ENCODE results near the gene FAM187B. TPM values are rescaled to one million over a fixed set of nuclear protein-coding genes. Genes with fewer than 3 reads are reported as not detected.

The FAM187B gene
- polyA plus RNA-seq, 3 donors = not detected

- no peak for DNase-seq (ENCODE audit: extremely low read depth in 1 of 11, low read depth in 9 of 11, low spot score in 4 of 11)
These were observed 8.1 kb downstream of the FAM187B start for GRCh38 chr19:35220315-35220921.

GRCh38 chr19:35219008-35219407 lies 9.5 kb downstream of the FAM187B start:
- no peak for DNase-seq (ENCODE audit: extremely low read depth in 1 of 11, low read depth in 9 of 11, low spot score in 4 of 11)

GRCh38 chr19:35217649-35217990 lies 10.9 kb downstream of the FAM187B start:
- no peak for DNase-seq (ENCODE audit: extremely low read depth in 1 of 11, low read depth in 9 of 11, low spot score in 4 of 11)

- DNase-seq (ENCODE audit: extremely low read depth in 1 of 11, low read depth in 9 of 11, low spot score in 4 of 11) = no peak
These were observed 11.5 kb downstream of the FAM187B start for GRCh38 chr19:35216833-35217648.

- DNase-seq (ENCODE audit: extremely low read depth in 1 of 11, low read depth in 9 of 11, low spot score in 4 of 11) = no peak
These were observed 12.3 kb downstream of the FAM187B start for GRCh38 chr19:35216016-35216832.

- no peak for DNase-seq (ENCODE audit: extremely low read depth in 1 of 11, low read depth in 9 of 11, low spot score in 4 of 11)
These were observed 13.6 kb downstream of the FAM187B start for GRCh38 chr19:35214766-35215422.

GRCh38 chr19:35213663-35214632 lies 14.6 kb downstream of the FAM187B start:
- peak; percentile 11 to 67 (median 45) for DNase-seq (ENCODE audit: extremely low read depth in 1 of 11, low read depth in 9 of 11, low spot score in 4 of 11)

- no peak for DNase-seq (ENCODE audit: extremely low read depth in 1 of 11, low read depth in 9 of 11, low spot score in 4 of 11)
These were observed 16.3 kb downstream of the FAM187B start for GRCh38 chr19:35212241-35212640.

GRCh38 chr19:35211545-35212230 lies 16.9 kb downstream of the FAM187B start:
- no peak for DNase-seq (ENCODE audit: extremely low read depth in 1 of 11, low read depth in 9 of 11, low spot score in 4 of 11)

- DNase-seq (ENCODE audit: extremely low read depth in 1 of 11, low read depth in 9 of 11, low spot score in 4 of 11) = no peak
These were observed 18.9 kb downstream of the FAM187B start for GRCh38 chr19:35209646-35210045.

- DNase-seq (ENCODE audit: extremely low read depth in 1 of 11, low read depth in 9 of 11, low spot score in 4 of 11) = no peak
These were observed 20.4 kb downstream of the FAM187B start for GRCh38 chr19:35208121-35208520.

- DNase-seq (ENCODE audit: extremely low read depth in 1 of 11, low read depth in 9 of 11, low spot score in 4 of 11) = no peak
These were observed 21.1 kb downstream of the FAM187B start for GRCh38 chr19:35207391-35207871.

- DNase-seq (ENCODE audit: extremely low read depth in 1 of 11, low read depth in 9 of 11, low spot score in 4 of 11) = no peak
These were observed 21.7 kb downstream of the FAM187B start for GRCh38 chr19:35206855-35207254.

GRCh38 chr19:35206379-35206778 lies 22.2 kb downstream of the FAM187B start:
- DNase-seq (ENCODE audit: extremely low read depth in 1 of 11, low read depth in 9 of 11, low spot score in 4 of 11) = no peak

- no peak for DNase-seq (ENCODE audit: extremely low read depth in 1 of 11, low read depth in 9 of 11, low spot score in 4 of 11)
These were observed 22.7 kb downstream of the FAM187B start for GRCh38 chr19:35205733-35206323.

GRCh38 chr19:35204799-35205732 lies 23.5 kb downstream of the FAM187B start:
- no peak for DNase-seq (ENCODE audit: extremely low read depth in 1 of 11, low read depth in 9 of 11, low spot score in 4 of 11)
